Lung (tissue), 12 donors: ENCODE measurements around the gene MCU. TPM values are rescaled to one million over a fixed set of nuclear protein-coding genes. Genes with fewer than 3 reads are reported as not detected.

Experiments used
- ATAC-seq: fragments of 200-7000 bp; cut with Tn5 transposase; one replicate; pipeline ENCODE4 v1.9.1; 2020; ENCODE audit warnings: moderate number of reproducible peaks; ENCODE audit not compliant: insufficient read depth, low FRiP score
- DNase-seq, 3 donors: peaks; one replicate each; pipeline ENCODE4 v3.0.0-alpha.2; 2013 to 2017
- H3K27ac ChIP-seq, 2 donors: one replicate each; pipeline ENCODE4 v1.5.1; 2013; ENCODE audit warnings: mild to moderate bottlenecking in 2 of 2, moderate library complexity in 2 of 2, control low read depth in 1 of 2, inconsistent platforms in 1 of 2, low read depth in 1 of 2, low read length in 1 of 2
- H3K27me3 ChIP-seq, 3 donors: one replicate each; pipeline ENCODE4 v1.5.1; 2013; ENCODE audit warnings: low read length in 2 of 3; ENCODE audit not compliant: control insufficient read depth in 3 of 3, insufficient read depth in 3 of 3
- H3K36me3 ChIP-seq, 4 donors: one replicate each; pipeline ENCODE4 v1.5.1; 2013; ENCODE audit warnings: low read length in 4 of 4, mild to moderate bottlenecking in 1 of 4, moderate library complexity in 1 of 4; ENCODE audit not compliant: control insufficient read depth in 4 of 4, insufficient read depth in 4 of 4
- H3K4me1 ChIP-seq, 5 donors: one replicate each; pipeline ENCODE4 v1.5.1; 2013; ENCODE audit warnings: low read length in 5 of 5, mild to moderate bottlenecking in 2 of 5, moderate library complexity in 1 of 5; ENCODE audit not compliant: control insufficient read depth in 5 of 5, insufficient read depth in 5 of 5
- H3K4me3 ChIP-seq: one replicate; pipeline ENCODE4 v1.5.1; 2013; ENCODE audit warnings: mild to moderate bottlenecking, control low read depth, moderate library complexity
- H3K9ac ChIP-seq, 2 donors: one replicate each; pipeline ENCODE4 v1.5.1; 2013; ENCODE audit warnings: low read length in 2 of 2, control low read depth in 1 of 2; ENCODE audit not compliant: insufficient read depth in 1 of 2
- H3K9me3 ChIP-seq, 4 donors: one replicate each; pipeline ENCODE4 v1.5.1; 2013; ENCODE audit warnings: low read length in 3 of 4, mild to moderate bottlenecking in 1 of 4, moderate library complexity in 1 of 4; ENCODE audit not compliant: control insufficient read depth in 4 of 4, insufficient read depth in 3 of 4
- WGBS, 2 donors: extraction: QIAGEN DNeasy Blood & Tissue Kit; methylation state at CpG; one replicate each; pipeline ENCODE4 v1.1.7; 2013; 5-methylcytosine and 5-hydroxymethylcytosine counted together
- polyA plus RNA-seq, 2 donors: library from polyadenylated mRNA; stranded (reverse); fragments of 200-250 nt; gene quantifications; one replicate each; pipeline ENCODE4 v1.2.1, GENCODE V29; 2013
- total RNA-seq, 2 donors: library from RNA; depleted of rRNA in 1 of 2; stranded (reverse); fragments of >200 nt in 1 of 2; gene quantifications; one replicate each; pipeline ENCODE4 v1.2.1, GENCODE V29; 2014 to 2021
- TF ChIP-seq, protein P1 (sequence below): IDR thresholded peaks from 2 replicates; pipeline ENCODE4 v1.5.1; 2012; ENCODE audit warnings: mild to moderate bottlenecking; ENCODE audit errors: control extremely low read depth, extremely low read depth
- donor health status: control.
- donor health status: control.
- donor health status: Bipolar disorder and iron deficiency.
- donor health status: healthy.
- donor health status: DM: yes; HTN: yes; CAD: no.

Gene MCU
- total and polyA plus RNA-seq, 4 donors, result 23.1 to 70.7 (median 29.0) TPM

DNA sequence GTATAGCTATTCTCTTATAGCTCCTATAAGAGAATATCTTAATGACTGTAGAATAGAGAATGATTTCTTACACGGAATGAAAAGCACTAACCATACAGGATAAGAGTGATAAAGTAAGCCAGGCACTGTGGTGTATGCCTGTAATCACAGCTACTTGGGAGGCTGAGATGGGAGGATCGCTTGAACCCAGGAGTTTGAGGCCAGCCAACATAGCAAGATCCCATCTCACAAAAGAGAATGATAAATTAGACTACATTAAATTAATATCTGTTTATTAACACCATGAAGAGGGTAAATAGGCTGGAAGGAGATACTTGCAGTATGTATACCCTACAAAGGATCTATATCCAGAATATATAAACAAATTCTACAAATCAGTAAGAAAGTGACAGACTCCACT, 189.3 kb downstream of the MCU start:
- no peak for ATAC-seq
- no peak overlapping the region for H3K4me3 ChIP-seq
- no peak overlapping the region for H3K27ac ChIP-seq
- H3K9ac ChIP-seq, result no peak overlapping the region
- peaks cover 2 to 18% (median 8%) of the 10 kb centered on the region in 4 donors for H3K36me3 ChIP-seq
- peaks cover 0 to 2% (median 0%) of the 10 kb centered on the region in 5 donors for H3K4me1 ChIP-seq
- no peak for DNase-seq
- WGBS, 2 donors, result 98 to 99% methylated on average over 2 of the region's 2 CpGs
- H3K27me3 ChIP-seq, result no peaks in the 10 kb centered on the region
- no peaks in the 10 kb centered on the region for H3K9me3 ChIP-seq
- TF ChIP-seq, protein P1, sequence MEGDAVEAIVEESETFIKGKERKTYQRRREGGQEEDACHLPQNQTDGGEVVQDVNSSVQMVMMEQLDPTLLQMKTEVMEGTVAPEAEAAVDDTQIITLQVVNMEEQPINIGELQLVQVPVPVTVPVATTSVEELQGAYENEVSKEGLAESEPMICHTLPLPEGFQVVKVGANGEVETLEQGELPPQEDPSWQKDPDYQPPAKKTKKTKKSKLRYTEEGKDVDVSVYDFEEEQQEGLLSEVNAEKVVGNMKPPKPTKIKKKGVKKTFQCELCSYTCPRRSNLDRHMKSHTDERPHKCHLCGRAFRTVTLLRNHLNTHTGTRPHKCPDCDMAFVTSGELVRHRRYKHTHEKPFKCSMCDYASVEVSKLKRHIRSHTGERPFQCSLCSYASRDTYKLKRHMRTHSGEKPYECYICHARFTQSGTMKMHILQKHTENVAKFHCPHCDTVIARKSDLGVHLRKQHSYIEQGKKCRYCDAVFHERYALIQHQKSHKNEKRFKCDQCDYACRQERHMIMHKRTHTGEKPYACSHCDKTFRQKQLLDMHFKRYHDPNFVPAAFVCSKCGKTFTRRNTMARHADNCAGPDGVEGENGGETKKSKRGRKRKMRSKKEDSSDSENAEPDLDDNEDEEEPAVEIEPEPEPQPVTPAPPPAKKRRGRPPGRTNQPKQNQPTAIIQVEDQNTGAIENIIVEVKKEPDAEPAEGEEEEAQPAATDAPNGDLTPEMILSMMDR, result no peak

DNA sequence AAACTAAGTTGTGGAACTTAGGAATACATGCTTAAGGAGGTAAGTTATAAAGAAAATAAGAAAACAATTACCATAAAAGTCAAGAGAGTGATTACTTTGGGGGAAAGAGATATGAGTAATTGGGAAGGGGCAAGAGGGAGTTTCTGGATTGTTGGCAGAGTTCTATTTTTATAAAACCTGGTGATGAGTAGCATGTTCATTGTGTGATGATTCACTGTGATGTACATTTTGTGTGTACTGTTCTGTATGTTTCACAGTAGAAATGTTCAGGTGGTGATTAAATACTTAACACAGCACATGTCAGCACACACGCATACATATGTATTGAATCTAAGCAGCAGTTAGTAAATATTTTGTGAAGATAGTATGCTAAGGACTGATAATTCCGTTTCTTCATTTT, 191.9 kb downstream of the MCU start:
- no peak for ATAC-seq
- TF ChIP-seq, protein P1, result no peak

DNA sequence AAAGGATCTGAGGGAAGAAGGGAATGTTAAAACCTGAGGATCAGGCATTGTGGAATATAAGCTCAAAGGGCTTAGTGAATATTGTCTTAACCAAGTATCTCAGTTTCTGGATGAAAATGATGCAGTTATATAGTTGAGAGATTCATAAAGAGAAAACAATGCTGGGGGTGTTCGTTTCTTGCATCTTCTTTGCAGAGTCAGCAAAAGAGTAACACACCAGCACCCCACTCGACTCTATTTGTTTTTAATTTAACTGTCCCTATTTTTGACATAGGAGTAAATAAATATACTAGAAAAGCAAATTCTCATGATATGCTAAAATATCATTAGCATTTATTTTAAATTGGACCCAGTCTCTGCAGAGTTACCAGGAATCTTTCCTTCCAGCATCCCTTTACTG, 194.0 kb downstream of the MCU start:
- peaks cover 0 to 2% (median 0%) of the 10 kb centered on the region in 4 donors for H3K9me3 ChIP-seq
- 88 to 90% methylated on average over 2 of the region's 2 CpGs for WGBS, 2 donors
- H3K27ac ChIP-seq, result no peak overlapping the region
- peaks cover 0 to 11% (median 0%) of the 10 kb centered on the region in 5 donors for H3K4me1 ChIP-seq
- no peak overlapping the region for H3K9ac ChIP-seq
- H3K4me3 ChIP-seq, result no peak overlapping the region
- TF ChIP-seq, protein P1, result no peak
- DNase-seq, result no peak
- H3K27me3 ChIP-seq, result no peaks in the 10 kb centered on the region
- no peak for ATAC-seq
- peaks cover 4 to 11% (median 7%) of the 10 kb centered on the region in 4 donors for H3K36me3 ChIP-seq

More for the DNA sequence above, 191.9 kb downstream of the MCU start:
- no peak for DNase-seq
- Histone ChIP-seq H3K9me3 (no peaks in the 10 kb centered on the region), H3K4me1 (peaks cover 0 to 7% (median 0%) of the 10 kb centered on the region in 5 donors), H3K27ac (no peak overlapping the region), H3K4me3 (no peak overlapping the region), H3K36me3 (peaks cover 6 to 11% (median 7%) of the 10 kb centered on the region in 4 donors), H3K27me3 (no peaks in the 10 kb centered on the region), H3K9ac (no peak overlapping the region)
- 89 to 95% methylated on average over 2 of the region's 2 CpGs for WGBS, 2 donors

DNA sequence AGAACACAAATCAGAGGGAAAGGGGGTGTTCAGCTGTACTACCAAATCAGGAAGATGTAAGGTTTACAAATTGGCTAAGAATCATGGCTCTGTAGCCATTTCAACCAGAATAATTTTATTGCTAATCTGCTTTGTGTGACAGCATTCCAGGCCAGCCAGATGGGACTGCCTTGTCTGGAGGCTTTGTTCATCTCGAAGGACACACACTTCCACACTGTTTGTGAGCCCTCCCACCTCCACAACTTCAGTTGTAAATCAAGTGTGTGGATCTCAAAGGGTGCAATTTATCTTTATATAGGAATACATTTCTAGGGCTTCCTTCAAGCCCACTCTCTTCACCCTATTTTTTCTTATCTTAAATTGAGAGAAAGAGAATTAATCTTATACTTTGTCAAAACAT, 194.7 kb downstream of the MCU start:
- Histone ChIP-seq H3K9me3 (peaks cover 0 to 2% (median 0%) of the 10 kb centered on the region in 4 donors), H3K27me3 (no peaks in the 10 kb centered on the region), H3K9ac (no peak overlapping the region), H3K4me1 (peaks cover 0 to 11% (median 0%) of the 10 kb centered on the region in 5 donors), H3K27ac (no peak overlapping the region), H3K4me3 (no peak overlapping the region), H3K36me3 (peaks cover 4 to 11% (median 7%) of the 10 kb centered on the region in 4 donors)
- TF ChIP-seq, protein P1, result no peak
- DNase-seq (no peak), ATAC-seq (no peak)
- WGBS, 2 donors, result 66 to 73% methylated on average over 1 of the region's 1 CpG
